ENCODE results near the gene SYT13.

SYT13 gene

DNA sequence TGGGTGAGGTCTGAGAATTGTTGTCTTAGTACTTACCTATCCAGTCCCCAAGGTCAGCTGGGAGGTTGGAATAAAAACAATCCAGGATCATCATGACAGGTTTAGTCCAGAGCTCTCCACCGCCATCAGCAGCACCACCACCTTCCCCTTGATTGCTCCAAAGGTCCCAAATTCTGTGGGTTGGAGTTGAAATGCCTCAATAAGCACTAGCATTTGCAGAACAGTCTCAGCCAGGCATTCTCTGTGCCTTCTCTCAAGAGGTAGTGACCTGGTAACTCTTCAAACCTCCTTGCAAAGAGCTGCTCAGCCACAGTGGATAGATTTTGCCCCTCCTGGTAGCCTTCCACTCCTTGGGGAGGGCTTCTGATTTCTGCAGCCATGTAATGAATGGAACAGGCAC is 70.1 kb downstream of the SYT13 start:
- no peak for DNase-seq (ENCODE audit: low spot score)

DNA sequence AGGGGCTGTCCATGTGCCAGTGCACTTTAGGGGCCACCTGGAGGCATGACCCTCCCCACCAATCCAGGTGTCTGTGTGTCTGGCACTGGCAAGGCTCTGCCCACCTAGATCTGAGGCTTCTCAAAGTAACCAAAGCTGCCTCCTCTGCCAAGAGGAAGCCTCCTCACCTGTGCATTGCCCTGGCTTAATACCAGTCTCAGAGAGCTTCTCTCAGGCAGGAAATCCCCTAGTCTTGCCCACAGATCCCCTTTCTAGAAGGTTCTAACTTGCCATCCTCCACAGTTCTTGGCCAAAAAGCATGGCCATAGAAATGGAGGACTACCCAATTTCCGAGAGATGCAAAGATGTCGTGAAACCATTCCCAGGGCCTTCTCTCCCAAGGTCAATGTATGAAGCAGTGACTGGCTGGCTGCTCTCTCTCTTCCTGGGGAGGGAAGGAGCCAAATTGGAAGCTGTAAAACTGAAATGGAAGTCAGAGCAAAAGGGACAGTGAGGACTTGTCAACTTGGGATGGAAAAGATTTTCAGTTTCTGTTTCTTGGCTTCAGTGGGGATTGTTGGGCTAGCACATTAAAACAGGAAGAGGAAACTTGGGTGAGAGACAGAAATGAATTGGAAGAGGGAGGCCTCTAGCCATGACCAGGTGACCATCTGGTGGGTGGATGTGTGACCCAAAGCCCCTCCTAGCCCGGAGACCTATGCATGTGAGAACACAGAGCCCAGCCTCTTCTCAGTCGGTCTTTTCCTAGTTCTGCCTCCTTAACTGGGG is 70.9 kb downstream of the SYT13 start:
- DNase-seq (ENCODE audit: low spot score) = no peak

GRCh38 chr11:45213717-45214116 is 72.4 kb downstream of the SYT13 start:
- no peak for DNase-seq (ENCODE audit: low spot score)

DNA sequence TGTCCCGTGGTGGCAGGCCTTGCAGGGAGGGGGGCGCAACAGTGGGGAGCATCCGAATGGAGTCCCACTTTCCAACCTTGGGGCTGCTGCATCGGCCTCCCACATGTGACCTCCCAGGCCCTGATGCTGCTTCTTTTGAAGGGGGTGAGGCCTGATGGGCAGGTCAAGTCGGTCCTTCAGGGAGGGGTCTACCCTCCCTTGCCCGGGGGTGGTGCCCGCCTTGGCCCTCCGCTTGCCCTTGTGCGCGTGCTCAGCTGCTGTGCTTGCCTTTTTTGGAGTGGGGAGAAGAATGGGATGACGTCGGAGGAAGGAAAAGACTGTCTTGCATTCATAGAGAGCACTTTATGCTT is 72.8 kb downstream of the SYT13 start:
- no peak for DNase-seq (ENCODE audit: low spot score)

- DNase-seq (ENCODE audit: low spot score) = no peak
These were observed 73.4 kb downstream of the SYT13 start for GRCh38 chr11:45212566-45213315.

- no peak for DNase-seq (ENCODE audit: low spot score)
These were observed 74.4 kb downstream of the SYT13 start for GRCh38 chr11:45211732-45212131.

GRCh38 chr11:45210846-45211245 is 75.3 kb downstream of the SYT13 start:
- no peak for DNase-seq (ENCODE audit: low spot score)

DNA sequence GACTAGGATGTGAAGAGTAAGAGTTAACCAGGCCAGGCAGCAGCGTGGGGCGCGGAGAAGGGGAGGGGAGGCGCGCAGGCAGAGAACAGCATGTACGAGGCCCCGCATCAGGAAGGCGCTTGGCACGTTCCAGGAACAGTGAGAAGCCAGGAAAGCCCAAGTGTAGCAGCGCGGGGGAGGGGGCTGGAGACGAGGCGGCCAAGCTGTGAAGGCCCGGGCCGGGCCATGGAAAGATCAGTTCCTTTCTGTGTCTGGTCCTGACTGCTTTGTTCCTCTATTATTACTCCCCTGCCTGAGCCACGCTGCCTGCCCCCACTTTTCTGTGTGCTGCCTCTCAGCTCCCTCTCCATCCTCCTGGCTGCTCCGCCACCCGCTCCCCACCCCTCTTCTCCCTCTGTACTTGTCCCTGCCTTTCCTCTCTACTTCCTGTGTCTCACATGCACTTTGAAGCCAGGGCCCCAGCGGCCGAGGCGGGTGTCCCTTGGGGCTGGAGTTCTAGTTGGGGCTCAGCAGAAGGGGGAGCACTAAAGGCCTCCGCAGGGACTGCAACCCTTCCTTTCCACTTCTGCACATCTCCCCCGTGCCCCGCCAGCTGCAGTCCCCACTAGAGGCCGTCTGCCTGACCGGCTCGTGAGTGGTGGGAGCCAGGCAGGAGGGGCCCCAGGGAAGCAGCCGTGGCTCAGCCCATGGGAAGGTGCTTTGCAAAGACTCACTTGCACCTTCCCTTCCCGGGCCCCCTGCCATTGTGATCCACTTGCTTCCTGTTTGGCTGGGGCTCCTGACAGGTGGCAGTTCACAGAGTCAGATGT is 76.0 kb downstream of the SYT13 start:
- DNase-seq (ENCODE audit: low spot score) = no peak

- DNase-seq (ENCODE audit: low spot score) = no peak
These were observed 76.9 kb downstream of the SYT13 start for GRCh38 chr11:45209000-45209879.

GRCh38 chr11:45208135-45208534 is 78.0 kb downstream of the SYT13 start:
- no peak for DNase-seq (ENCODE audit: low spot score)

DNA sequence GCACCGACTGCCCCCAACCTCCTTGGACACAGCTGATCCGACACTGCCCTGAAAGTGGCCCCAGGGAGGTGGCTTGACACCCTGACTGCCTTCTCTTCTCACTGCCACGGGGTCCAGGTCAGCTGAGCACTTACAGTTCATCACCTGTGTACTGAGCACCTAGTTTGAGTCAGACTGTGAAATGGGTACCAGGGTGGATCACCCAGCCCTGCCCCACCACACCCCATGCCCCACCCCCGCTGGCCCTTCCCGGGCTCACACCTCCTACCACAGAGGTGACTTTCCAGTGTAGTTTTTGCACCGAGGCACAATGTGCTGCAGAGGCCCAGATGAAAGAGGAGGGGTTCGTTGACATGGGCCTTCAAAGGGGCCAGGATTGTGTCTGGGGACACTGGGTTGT is 80.2 kb downstream of the SYT13 start:
- no peak for DNase-seq (ENCODE audit: low spot score)

DNA sequence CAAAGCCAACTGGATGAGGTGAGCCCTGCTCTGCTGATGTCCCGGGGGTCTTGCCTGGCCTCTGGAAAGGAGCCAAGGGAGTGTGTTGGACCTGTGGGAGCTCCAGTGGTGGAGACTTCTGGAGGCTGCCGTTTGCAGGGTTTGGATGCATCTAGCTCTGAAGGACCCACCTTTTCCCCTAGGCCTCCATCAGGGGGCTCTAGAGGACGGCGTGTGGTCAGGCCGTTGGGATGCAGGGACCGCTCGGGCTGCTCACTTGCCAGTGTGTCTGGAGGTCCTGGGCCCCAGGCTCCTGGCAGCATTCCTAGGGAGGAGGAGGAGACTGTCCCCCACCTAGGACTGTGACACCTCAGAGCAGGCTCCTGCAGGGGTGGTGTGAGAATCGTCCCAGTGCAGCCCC is 81.4 kb downstream of the SYT13 start:
- DNase-seq (ENCODE audit: low spot score) = no peak

- no peak for DNase-seq (ENCODE audit: low spot score)
These were observed 92.4 kb downstream of the SYT13 start for GRCh38 chr11:45193695-45194094.

Data from kidney tubule cell (primary cell).